ENCODE results near the gene HOXD10.
A peak's percentile ranks its signal among the peaks of the same experiment; 100 is the strongest.

Gene HOXD10

DNA sequence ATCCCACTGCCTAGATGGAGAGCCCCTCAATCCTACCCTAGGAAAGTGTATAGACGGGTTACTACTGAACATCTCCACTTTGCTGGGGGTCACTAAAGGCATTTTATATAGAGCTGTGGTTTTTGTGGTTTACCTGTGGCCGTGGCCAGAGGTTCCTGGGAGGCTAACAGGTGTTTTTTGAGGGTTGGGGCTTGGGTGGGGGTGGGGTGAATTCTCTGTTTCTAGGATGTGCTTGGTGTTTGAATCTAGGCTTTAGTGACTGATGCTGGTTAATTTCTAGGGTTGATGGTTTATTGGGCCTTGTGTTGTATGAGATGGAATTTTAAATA lies 20.6 kb downstream of the HOXD10 start:
- no peak for DNase-seq

DNA sequence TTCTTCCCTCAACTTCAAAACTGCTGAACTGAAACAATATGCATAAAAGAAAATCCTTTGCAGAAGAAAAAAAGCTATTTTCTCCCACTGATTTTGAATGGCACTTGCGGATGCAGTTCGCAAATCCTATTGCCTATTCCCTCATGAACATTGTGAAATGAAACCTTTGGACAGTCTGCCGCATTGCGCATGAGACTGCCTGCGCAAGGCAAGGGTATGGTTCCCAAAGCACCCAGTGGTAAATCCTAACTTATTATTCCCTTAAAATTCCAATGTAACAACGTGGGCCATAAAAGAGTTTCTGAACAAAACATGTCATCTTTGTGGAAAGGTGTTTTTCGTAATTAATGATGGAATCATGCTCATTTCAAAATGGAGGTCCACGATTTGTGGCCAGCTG lies 21.3 kb downstream of the HOXD10 start:
- DNase-seq = no peak

DNA sequence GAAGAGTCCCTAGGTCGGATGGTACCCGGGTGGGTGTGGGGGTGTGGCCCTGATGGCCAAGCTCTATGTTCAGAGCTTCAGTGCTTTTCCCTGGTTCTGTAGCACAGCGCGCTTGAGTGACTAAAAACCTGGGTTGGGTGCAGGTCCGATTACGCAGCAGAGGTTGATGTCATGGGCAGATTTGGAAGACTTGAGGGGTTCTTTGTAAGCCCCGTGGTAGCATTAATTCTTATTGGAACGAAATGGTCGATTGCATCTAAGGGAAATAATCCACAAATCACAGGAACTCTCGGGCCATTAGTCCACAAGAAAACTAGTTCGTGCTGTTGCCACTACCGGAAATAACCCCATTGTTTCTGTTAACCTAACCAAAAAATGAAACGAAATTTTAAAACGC lies 21.9 kb downstream of the HOXD10 start:
- DNase-seq = no peak

DNA sequence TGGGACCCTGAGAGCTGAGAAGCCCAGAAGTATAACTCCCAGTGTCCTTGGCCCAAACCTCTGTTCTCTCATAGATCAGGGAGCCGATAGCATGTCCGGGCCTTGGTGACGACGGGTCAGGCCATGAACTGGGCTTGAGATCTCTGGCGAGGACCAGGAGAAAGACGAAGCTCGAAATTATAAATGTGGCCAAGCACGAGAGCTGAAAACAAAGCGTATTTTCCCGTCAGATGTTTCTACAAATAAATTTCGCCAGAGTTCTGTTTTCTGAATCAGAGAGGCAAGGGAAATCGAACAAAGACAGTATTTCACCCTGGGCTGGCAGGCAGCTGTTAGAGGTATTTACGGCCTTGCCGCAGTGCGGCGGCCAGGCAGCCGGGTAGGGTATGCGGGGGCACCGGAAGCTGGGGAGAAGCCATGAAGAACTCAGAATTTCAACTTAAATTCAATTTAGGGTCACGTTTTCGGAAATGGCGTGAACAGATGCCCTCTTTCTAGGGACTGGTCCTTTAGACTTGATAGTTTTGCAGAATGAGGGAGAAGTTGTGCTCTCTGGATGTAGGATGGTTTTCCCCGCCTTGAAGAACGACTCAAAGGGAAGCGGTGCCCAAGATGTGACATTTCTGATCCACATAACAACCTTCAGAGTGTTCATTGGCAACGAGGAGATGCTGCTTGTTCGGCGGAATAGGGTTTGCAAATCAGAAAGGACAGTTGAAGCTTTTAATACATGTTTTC lies 22.5 kb downstream of the HOXD10 start:
- no peak for DNase-seq

DNA sequence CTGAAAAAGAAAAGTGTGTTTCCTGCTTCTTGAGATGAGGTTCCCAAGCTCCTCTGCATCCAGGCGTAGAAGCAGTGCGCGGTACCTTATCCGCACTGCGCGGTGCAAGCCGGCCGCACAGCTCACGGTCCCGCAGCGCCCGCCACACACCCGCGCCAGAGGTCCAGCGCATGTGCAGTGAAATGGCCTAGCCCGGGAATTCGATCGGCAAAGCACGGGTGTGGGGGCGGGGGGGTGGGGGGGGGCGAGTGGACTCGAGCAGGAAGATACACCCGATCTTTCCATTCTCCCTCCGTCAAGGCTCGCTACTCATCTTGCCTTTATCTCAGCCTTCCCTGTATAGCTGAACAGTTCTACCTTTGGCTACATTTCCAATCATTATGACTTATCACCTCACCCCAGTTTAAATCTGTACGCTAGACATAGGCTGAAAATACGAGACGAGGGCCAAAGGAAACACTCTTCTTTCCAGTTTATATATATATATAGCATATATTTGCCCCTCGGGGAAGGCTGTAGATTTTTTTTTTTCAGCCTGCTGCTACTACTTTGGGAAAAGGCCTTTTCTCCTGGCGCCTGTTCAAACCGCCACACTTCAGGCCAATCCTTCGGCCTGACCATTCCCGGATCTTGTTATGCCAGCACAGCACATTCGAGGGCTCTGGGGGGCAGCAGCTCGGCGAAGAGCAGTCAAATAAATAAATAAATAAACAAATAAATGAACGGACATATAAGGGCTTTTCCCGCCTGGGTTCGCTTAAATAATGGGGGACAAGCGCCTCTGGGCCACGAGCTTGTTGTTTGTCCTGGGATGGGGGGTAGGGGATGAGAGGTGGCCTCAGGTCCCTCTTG lies 23.3 kb downstream of the HOXD10 start:
- DNase-seq = no peak

DNA sequence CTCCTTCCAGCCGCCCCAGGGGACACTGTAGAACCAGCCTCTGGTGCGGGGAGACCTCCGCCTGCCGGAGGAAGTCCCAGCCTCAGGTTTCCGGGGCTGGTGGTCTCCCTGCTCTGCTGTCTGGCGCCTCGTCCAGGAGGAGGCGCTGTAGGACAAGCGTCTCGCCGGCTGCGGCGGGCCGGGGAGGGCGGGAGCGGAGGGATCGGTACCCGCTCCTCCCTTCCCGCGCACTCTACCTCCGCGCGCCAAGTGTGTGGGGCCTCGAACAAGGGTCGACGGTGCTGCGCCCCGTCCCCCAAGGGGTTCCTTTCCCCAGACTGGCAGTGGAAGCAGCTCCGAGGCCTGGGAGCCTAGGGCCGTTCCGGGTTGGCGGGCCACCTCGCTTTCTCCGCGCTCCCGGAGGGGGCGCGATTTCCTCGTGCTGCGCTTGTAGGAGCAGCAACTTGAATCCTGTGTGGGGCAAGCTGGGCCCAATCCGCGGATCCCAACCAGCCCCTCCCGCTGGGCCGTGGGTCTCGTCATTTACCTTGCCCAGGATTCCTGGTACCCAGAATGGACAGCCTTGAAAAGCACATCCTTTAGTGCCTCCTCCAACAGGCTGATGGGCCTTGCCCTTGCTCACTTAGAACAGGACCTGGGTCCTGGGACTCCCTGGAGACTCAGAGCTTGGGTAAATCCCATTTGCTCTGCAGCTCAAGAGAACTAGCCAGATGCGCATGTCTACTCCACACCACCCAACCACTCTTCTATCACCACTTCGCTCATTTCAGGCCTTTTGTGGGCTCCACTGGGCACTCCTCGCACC lies 24.1 kb downstream of the HOXD10 start:
- peak; percentile 72 for DNase-seq

DNA sequence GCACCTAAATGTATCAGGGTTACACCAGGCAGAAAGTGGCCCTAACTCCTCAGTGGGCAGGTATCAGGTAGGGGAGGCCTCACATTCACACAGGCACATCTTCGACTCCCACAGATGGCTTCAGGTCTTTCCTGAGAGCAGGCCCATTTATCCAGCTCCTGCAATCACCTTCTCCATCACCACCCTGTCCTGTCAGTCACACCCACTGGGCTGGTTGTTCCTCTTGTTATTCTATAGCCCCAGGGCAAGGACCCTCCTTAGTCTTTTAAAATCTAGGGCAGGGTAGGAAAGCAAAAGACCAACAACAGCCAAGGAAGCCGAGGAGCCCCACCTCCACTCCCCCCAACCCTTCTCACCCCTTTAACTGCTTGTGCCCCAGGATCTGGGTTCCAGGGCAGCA lies 25.7 kb downstream of the HOXD10 start:
- DNase-seq = no peak

DNA sequence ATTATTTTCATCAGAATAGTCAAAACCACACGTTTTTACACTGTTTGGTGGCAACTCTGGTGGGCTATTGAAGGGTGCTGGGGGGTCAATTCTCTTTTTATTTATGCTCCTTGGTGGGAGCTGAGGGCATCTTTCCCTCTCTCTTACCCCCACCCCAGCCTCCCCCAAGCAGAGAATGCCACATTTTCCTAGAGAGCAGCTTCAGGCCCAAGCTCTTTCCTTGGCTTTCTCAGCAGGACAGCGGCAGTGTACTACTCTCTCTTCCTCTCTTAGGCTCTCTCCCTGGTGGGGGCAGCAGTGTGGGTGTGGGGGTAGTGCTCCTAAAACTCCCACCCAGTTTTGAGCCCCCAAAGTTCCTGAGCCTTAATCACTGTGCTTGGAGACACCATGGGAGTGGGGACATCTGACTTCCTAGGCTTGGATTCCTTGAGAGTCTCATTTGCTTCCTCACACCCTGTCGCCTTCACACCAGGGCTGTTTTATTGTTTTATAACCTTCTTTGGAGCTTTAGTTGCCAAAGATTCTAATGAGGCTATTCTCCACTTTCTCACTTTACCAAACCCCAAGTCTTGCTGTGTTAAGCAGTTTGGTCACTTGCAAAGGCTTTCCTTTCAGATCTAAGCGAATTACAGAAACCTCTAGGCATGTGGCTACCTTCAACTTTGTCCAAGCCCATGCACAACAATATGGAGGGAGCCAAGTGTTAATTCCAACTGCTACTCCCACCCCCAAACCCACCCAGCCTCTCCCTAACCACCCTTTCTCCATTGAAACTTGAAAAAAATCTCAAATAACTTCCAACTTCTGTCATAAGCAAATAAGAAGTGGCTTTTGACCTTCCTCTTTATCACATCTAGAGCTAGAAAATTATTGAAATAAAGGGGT lies 28.7 kb downstream of the HOXD10 start:
- DNase-seq = no peak

DNA sequence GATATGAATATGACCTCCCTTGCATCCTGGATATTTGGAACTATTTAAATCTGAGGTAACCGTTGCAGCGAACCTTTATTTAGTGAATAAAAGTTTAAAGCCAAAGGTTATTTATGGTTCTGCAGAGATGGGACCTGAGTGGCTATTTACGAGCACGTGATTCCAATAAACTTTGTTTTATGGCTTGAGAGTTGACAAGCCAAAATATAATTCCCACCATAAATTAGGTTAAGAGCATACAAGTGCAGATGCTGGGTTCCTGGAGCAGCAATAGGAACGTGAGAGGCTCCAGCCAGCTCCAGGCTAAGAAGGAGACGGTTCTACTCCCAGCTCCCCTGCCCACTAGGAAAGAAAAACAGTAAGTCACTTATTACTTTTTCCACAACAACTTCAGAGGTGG lies 29.5 kb downstream of the HOXD10 start:
- DNase-seq = no peak

DNA sequence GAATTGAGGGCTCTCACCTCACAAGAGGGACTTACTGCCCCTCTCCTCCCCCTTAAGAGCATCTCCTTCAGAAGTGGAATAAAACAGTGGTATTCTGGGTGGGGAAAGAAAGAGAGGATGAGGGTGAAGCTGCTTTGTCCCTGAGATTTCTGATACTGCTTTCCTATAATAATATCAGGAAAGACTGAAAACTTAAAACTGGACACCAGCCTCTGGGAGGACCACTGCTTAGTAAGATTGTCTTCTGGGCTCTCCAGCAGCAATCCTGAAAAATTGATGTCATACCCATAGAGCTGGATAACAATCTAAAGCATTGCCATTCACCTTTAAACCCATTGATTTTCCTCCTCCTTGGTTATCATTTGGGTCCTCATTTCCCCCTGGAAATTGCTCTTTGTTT lies 30.1 kb downstream of the HOXD10 start:
- no peak for DNase-seq

DNA sequence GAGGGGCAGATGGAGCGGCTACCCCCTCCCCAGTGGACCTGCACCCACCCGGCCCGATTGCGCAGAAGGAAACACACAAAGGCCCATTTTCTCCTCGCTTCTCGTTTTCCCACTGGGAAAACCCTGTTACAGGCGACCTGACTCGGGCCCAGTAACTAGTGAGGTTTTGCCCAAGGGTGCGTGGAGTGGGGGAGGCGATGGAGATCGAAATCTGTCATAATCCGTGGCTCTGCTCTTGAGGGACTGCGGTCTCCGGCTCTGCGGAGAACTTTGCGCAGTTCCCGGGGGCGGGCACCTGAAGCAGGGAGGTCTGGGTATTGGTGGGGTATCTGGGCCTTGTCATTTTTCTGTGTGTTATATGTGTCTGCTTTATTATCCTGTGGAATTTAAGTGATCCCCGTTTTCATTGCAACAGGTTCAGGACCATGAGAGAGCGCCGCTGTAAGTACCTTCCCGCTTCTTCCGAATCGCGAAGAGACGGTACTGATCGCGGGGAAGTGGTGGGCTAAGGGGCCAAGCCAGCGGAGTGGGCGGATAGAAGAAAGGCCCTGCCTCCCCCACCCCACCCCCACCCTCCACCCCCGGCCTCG lies 30.7 kb downstream of the HOXD10 start:
- no peak for DNase-seq

DNA sequence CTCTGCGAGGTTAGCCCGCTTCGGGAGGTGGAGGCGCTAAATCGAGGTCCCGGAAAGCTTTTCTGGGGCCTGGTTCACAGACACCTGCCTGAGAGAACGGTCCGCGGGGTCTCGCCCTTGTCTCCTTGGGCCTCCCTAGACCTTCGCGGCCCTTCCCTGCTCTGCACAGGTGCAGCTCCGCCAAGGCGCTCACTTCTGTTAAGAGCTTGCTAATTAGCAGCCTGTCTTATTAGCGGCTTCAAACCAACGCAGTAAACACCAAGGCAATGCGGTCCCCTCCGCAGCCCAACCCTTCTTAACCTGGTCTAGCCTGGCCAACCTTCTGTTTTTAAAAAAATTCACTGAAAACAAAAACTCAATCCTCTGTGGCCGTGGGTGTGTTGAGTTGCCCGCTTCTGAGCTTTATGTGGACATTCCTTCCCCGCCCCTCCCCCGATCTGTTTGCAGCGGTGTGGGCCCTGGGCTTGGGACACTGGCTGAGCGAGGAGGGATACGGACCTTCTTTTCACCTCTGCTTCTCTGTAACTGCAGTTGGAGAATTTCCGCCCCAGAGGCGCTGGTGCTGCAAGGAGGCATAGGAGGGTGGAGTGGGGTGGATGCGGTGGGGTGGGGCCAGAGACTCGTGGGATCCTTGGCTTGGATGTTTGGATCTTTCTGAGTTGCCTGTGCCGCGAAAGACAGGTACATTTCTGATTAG lies 31.4 kb downstream of the HOXD10 start:
- DNase-seq = no peak

DNA sequence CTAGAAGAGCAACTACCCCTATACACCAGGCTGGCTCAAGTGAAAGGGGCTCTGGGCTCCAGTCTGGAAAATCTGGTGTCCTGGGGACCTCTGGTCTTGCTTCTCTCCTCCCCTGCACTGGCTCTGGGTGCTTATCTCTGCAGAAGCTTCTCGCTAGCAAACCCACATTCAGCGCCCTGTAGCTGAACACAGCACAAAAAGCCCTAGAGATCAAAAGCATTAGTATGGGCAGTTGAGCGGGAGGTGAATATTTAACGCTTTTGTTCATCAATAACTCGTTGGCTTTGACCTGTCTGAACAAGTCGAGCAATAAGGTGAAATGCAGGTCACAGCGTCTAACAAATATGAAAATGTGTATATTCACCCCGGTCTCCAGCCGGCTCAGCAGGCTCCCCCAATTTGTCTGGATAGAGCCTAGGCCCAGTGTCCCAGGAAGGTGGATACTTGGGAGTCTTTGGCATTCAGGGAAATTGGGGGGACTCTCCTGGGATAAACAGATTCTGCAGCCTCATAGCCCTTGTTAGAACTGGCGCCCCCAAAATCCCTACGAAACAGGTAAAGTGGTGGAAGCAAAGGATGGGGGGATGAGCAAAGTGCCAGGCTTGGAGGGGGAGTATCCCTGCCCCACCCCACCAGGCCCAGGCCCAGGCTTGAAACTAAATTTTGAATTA lies 32.3 kb downstream of the HOXD10 start:
- no peak for DNase-seq

DNA sequence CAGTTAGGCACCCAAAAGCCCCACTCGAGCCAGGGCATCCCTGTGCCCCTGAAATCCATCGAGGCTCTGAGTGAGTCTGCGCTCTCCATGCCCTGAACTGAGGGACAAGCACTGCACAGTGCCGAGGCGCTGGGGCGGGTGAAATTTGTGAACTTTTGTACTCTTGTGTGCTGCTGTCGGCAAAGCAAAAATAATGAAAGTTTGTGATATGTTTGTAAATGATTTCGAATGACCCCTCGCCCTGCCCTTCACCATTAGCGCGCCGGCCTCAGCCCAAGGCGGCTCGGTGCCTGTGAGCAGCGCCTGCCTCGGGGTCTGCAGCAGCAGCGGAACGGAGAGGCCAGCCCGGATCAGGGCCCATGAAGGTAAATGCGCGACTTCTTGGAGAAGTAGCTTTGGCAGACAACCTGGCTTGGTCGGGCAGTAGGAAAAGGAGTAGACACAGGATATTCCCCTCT lies 32.9 kb downstream of the HOXD10 start:
- no peak for DNase-seq

DNA sequence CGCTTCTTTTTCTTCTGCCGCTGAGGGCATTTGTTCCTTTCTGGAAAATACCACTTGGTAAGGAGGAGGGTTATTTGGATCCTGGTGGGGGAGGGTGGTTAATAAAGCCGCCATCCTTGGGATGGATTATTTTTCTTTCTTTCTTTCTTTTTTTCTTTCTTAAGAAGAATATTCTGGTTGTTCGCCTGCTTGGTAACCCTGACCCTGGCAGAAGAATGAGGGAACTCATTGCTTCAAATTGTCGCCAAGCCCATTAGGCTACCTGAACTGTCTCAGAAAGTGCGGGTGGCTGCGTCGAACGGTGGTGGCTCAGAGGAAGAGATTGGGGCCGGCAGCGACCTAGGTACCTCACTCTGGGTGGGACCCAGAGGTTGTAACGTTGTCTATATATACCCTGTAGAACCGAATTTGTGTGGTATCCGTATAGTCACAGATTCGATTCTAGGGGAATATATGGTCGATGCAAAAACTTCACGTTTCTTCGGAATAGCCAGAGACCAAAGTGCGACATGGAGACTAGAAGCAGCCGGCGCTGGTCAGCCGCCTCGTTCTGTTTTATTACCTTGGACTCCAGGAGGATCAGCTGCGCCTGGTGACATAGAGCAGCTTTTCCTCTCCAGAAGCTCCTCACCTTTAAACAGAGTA lies 33.5 kb downstream of the HOXD10 start:
- DNase-seq = no peak

DNA sequence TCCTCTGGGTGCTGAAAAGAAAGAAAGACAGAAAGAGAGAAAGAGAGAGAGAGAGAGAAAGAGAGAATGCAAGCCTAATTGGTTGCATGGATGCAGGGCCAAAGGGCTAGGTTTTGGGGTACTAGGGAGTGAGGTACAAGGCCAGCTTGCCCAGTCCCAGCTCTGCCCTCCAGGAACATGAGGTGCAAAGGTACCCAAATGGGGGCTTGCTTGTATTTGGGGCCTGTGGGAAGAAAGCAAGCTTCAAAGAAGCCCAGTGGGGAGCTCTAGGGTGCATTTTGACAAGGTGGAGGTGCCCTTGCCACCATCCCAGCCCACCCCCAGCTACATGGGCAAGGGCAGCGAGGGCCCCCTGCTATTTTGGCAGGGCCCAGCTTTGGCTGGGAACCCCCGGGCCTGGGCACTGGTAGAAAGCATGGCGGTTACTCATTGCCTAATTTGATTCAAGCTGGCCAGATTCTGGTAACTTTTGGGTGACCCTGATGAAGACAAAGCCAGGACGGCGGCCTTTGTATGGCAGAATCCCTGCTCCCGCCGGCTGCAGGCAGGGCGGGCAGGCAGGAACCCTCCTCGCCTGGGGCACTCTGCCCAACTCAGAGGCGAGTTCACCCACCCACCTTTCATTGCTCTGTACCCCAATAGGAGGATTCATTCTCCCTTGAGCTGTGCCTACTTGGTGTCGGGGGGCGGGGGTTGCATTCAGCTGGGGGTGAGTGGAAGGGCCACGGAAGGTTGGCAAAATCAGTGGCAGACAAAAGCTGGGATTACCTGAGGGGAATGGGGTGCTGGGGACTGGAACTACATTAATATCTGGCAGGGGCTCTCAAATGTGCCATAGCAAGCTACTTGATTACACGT lies 34.2 kb downstream of the HOXD10 start:
- DNase-seq = no peak

DNA sequence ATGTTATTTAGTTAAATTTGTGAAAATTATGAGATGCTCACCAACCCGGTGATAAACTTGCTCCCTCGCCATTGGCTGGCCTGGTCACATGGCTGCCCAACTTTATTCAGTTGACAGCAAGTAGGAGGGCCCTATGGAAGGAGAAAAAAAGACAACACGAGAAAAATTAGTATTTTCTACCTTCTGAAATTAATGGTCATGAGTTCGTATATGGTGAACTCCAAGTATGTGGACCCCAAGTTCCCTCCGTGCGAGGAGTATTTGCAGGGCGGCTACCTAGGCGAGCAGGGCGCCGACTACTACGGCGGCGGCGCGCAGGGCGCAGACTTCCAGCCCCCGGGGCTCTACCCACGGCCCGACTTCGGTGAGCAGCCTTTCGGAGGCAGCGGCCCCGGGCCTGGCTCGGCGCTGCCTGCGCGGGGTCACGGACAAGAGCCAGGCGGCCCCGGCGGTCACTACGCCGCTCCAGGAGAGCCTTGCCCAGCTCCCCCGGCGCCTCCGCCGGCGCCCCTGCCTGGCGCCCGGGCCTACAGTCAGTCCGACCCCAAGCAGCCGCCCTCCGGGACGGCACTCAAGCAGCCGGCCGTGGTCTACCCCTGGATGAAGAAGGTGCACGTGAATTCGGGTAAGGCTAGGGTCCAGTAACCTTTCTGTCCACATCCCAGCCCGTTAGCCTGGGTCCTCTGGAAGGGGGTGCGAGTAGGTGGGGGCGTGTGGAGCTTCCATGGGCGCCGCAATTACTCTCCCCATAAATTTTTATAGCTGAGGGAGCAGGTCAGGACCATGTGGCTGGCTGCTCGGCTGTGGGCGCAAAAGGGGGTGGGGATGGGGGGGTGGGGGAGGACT lies 35.1 kb downstream of the HOXD10 start, which contains the start of gene HOXD4:
Gene HOXD4 (plus strand): TSS at position 109 of the 846 bp plus-strand sequence. CDS start 84 bp downstream, at position 193.
- DNase-seq = no peak
